Neural crest cell (in vitro differentiated cells): ENCODE data around the gene KHDC4. TPM values are rescaled to one million over a fixed set of nuclear protein-coding genes. Genes with fewer than 3 reads are reported as not detected.

ENCODE experiments used
- DNase-seq: peaks from one replicate; pipeline ENCODE4 v3.0.0; 2021; ENCODE audit warnings: low read depth, mixed read lengths, low spot score
- H3K27ac Mint-ChIP-seq: one replicate; pipeline ENCODE4 v1.8.0; 2021; ENCODE audit warnings: mild to moderate bottlenecking, mixed read lengths; ENCODE audit not compliant: unreplicated experiment
- H3K27me3 Mint-ChIP-seq: 2 replicates; pipeline ENCODE4 v1.8.0; 2021; ENCODE audit warnings: low read depth, mild to moderate bottlenecking, mixed read lengths
- H3K36me3 Mint-ChIP-seq: 2 replicates; pipeline ENCODE4 v1.8.0; 2021; ENCODE audit warnings: low read depth, mild to moderate bottlenecking, mixed read lengths
- H3K4me1 Mint-ChIP-seq: 2 replicates; pipeline ENCODE4 v1.8.0; 2021; ENCODE audit warnings: mixed read lengths
- H3K4me3 Mint-ChIP-seq: one replicate; pipeline ENCODE4 v1.8.0; 2021; ENCODE audit warnings: mild to moderate bottlenecking, mixed read lengths
- H3K9me3 Mint-ChIP-seq: 2 replicates; pipeline ENCODE4 v1.8.0; 2021; ENCODE audit warnings: mixed read lengths
- long read RNA-seq: library from polyadenylated mRNA; unstranded; transcript quantifications from one replicate; pipeline ENCODE4 v2.0.0, GENCODE V29; 2020
- total RNA-seq: library from RNA; stranded (reverse); gene quantifications from 2 replicates; pipeline ENCODE4 v1.2.1, GENCODE V29; 2021
- TF ChIP-seq, protein P1 (sequence below): fragments of 200-600 bp; sonication (generic); conservative IDR thresholded peaks from 2 replicates; pipeline ENCODE4 v1.5.0; 2021; ENCODE audit warnings: antibody characterized with exemption, mild to moderate bottlenecking

KHDC4 gene
- 69.9 and 71.2 TPM in 2 replicates for total RNA-seq
- long read RNA-seq, partial matches to known transcripts = 7 of 12 reads
- long read RNA-seq, other reads (novel, unspliced or antisense) = 3 of 12 reads

DNA sequence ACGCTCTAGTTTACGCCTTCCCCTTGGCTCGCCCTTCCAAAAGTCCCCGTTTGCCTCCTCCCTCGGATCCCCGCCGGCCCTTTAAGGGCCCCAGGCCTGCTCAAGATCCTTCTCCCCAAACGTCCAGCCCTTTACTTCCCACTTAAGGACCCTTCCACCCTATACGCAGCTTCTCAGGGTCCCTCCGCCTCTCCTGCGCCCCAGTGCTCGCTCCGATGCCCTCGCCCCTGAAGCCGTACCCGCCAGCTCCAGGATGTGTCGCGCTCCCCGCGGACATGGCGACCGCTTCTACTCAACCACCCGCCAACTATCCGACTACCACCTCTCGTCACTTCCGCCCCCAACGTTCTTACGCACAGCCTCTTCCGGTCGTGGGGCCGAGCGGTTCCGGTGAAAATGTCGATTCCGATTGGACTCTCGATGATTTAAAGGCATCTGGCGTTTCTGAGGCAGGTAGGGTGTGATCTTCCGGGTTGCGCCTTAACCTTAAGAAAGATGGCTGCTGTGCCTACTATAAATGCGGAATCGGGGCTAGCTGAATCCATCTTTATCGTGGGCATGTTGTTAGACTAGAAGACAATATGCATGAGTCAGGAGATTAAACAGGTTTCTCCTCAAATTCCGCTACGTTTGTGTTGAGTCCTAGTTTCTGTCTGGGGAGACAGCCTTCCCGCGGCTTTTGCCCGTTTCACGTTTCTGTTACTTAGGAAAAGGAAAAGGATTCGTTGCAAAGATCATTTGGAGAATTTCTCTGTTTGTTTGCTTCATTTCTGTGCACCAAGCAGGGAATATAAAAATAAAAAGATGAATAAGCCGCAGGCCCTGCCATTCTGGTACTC lies at the start of gene KHDC4:
Gene KHDC4, minus strand, starts transcription at position 317 of the 839 bp plus-strand sequence. Its CDS starts 40 bp downstream, at position 277.
- H3K27me3 Mint-ChIP-seq = no peaks in the 10 kb centered on the region
- TF ChIP-seq, protein P1, sequence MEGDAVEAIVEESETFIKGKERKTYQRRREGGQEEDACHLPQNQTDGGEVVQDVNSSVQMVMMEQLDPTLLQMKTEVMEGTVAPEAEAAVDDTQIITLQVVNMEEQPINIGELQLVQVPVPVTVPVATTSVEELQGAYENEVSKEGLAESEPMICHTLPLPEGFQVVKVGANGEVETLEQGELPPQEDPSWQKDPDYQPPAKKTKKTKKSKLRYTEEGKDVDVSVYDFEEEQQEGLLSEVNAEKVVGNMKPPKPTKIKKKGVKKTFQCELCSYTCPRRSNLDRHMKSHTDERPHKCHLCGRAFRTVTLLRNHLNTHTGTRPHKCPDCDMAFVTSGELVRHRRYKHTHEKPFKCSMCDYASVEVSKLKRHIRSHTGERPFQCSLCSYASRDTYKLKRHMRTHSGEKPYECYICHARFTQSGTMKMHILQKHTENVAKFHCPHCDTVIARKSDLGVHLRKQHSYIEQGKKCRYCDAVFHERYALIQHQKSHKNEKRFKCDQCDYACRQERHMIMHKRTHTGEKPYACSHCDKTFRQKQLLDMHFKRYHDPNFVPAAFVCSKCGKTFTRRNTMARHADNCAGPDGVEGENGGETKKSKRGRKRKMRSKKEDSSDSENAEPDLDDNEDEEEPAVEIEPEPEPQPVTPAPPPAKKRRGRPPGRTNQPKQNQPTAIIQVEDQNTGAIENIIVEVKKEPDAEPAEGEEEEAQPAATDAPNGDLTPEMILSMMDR = no peak
- peaks cover 3% of the 10 kb centered on the region for H3K36me3 Mint-ChIP-seq
- no peak within 1 kb of the TSS for H3K4me3 Mint-ChIP-seq
- peak; percentile 79 for DNase-seq
- H3K27ac Mint-ChIP-seq = no peak within 1 kb of the TSS
- peaks cover 36% of the 10 kb centered on the region for H3K4me1 Mint-ChIP-seq
- no peaks in the 10 kb centered on the region for H3K9me3 Mint-ChIP-seq

DNA sequence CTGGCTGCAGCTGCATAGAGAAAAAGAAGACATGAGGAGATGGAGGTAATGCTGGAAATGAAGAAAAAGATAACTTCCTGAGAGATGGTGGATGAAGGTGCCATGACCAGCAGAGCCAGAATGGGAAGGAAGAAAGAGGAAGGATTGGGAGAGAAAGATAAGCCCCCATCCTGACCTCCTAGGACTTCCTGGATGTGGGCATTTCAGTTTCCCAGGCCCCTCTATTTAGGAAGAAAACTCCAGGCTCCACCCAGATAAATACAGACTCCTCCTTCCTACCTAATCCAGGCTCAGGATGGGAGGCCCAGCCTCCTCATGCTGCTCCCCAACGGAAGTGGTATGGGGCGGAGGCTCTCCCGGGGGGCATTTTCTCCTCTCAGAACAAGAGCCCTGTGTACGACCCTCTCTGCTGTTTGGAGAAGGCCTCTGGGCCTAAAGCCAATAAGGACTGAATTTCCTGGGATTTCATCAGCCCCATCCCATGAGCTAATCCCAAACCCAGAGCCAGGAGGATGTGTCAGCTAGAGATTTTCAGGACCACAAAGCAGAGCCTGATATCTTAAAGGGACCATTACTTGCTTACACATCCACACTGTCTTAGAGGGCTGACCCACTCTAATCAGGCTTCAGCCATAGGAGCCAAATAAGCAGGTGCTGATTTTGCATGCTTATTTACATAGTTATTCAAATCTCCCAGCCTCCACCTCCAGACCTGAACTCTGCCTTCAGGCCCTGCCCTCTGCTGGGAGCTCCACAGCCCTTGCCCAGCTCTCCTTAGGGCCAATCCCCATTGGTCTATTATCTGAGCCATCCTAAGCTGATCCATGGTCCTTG lies 49.2 kb upstream of the KHDC4 start:
- DNase-seq = peak; percentile 22
- Mint-ChIP-seq H3K4me1 (peaks cover 54% of the 10 kb centered on the region), H3K36me3 (no peaks in the 10 kb centered on the region), H3K27ac (peak overlapping the region; percentile 94), H3K9me3 (no peaks in the 10 kb centered on the region), H3K4me3 (peak overlapping the region; percentile 64), H3K27me3 (no peaks in the 10 kb centered on the region)
- TF ChIP-seq, protein P1 = no peak

DNA sequence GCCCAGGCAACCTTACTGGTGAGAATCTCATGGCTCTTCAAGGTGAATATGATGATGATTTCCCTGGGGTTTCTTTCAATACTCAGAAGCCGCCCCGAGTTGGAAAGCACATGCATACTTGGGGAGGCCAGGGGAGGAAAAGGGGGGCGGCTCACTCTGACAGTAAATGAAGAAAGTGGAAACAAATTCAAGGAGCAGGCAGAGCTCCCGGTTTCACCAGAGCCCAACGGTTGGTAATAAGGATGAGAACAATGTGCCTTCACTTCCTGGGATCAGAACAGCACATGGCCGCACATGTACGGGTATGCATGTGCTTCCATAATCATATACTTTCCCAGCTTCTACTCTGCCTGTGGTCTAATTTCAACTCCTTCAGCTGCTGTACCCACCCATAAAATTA lies 47.9 kb upstream of the KHDC4 start:
- peaks cover 59% of the 10 kb centered on the region for H3K4me1 Mint-ChIP-seq
- TF ChIP-seq, protein P1 = no peak
- H3K27me3 Mint-ChIP-seq = no peaks in the 10 kb centered on the region
- no peaks in the 10 kb centered on the region for H3K9me3 Mint-ChIP-seq
- H3K4me3 Mint-ChIP-seq = peak overlapping the region; percentile 50
- peak overlapping the region; percentile 43 for H3K27ac Mint-ChIP-seq
- no peak for DNase-seq
- no peaks in the 10 kb centered on the region for H3K36me3 Mint-ChIP-seq

DNA sequence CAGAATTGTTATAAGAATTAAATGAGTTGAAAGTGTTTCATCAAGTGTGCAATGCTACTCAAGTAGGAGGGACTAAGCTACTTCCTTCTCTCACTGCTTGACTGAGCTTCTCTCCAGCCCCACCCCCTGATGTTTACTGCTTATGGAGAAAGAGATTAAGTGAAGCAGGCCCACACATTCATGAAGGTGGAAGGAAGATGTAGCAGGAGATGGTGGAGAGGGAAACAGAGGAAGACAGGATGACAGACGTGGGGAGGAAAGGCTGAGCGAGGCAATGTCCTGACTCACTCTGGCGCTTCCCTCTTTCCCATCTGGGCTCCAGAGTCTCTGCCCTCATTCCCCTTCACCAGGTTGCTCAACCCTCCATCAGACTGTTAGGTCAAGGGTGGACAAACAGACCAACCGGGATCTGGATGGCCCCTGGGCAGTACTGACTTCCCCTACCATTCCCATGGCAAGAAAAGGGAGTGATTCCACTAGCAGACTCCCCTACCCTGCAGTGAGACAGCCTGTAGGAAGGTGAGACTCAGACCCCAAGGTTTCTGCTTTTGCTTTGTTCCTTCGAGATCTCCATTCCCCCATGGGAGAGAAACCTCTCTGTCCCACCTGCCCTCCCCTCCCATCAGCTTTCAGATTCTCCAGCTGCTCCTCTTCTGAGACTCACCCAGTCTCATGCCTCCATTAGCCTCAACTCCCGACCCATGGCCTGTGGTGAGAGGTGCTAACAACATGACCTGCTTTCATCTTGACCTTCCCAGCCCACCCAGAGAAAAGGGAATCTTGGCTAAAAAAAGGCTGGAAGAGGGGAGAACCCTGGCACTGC lies 47.3 kb upstream of the KHDC4 start:
- H3K4me1 Mint-ChIP-seq = peaks cover 66% of the 10 kb centered on the region
- peak overlapping the region; percentile 43 for H3K27ac Mint-ChIP-seq
- no peaks in the 10 kb centered on the region for H3K27me3 Mint-ChIP-seq

More for the DNA sequence above, 47.3 kb upstream of the KHDC4 start:
- no peak for DNase-seq
- H3K36me3 Mint-ChIP-seq = no peaks in the 10 kb centered on the region
- peak overlapping the region; percentile 98 for H3K4me3 Mint-ChIP-seq
- TF ChIP-seq, protein P1 = no peak
- H3K9me3 Mint-ChIP-seq = no peaks in the 10 kb centered on the region
